GM21423 (cell line): ENCODE results near the gene PARD3B.

Source experiments
- ATAC-seq: cut with Tn5 transposase; IDR thresholded peaks from one replicate; pipeline ENCODE4 v1.9.1; 2021; ENCODE audit warnings: mild to moderate bottlenecking, moderate library complexity; ENCODE audit not compliant: unreplicated experiment

Gene PARD3B

GRCh38 chr2:204923957-204924356, 378.7 kb downstream of the PARD3B start:
- ATAC-seq: no peak

GRCh38 chr2:204931562-204931961, 386.3 kb downstream of the PARD3B start:
- no peak for ATAC-seq

GRCh38 chr2:204933735-204934374, 388.6 kb downstream of the PARD3B start:
- no peak for ATAC-seq

GRCh38 chr2:204944927-204945326, 399.7 kb downstream of the PARD3B start:
- ATAC-seq: no peak

- ATAC-seq: no peak
These were observed 400.1 kb downstream of the PARD3B start for GRCh38 chr2:204945376-204945775.

GRCh38 chr2:204946892-204947291, 401.6 kb downstream of the PARD3B start:
- no peak for ATAC-seq

- no peak for ATAC-seq
These were observed 402.1 kb downstream of the PARD3B start for GRCh38 chr2:204947405-204947804.

GRCh38 chr2:204948024-204948763, 402.9 kb downstream of the PARD3B start:
- ATAC-seq: no peak

- no peak for ATAC-seq
These were observed 403.5 kb downstream of the PARD3B start for GRCh38 chr2:204948822-204949221.

- ATAC-seq: no peak
These were observed 405.5 kb downstream of the PARD3B start for GRCh38 chr2:204950695-204951346.

- ATAC-seq: no peak
These were observed 413.1 kb downstream of the PARD3B start for GRCh38 chr2:204958371-204958770.

GRCh38 chr2:204964414-204964813, 419.1 kb downstream of the PARD3B start:
- no peak for ATAC-seq

- ATAC-seq: no peak
These were observed 421.0 kb downstream of the PARD3B start for GRCh38 chr2:204966245-204966644.

- ATAC-seq: no peak
These were observed 422.1 kb downstream of the PARD3B start for GRCh38 chr2:204967199-204967960.

GRCh38 chr2:204971206-204971907, 426.1 kb downstream of the PARD3B start:
- no peak for ATAC-seq

- no peak for ATAC-seq
These were observed 426.9 kb downstream of the PARD3B start for GRCh38 chr2:204972161-204972560.

- no peak for ATAC-seq
These were observed 427.5 kb downstream of the PARD3B start for GRCh38 chr2:204972606-204973336.

- ATAC-seq: no peak
These were observed 428.3 kb downstream of the PARD3B start for GRCh38 chr2:204973616-204974015.

GRCh38 chr2:204974487-204974886, 429.2 kb downstream of the PARD3B start:
- ATAC-seq: no peak

- ATAC-seq: no peak
These were observed 432.6 kb downstream of the PARD3B start for GRCh38 chr2:204977914-204978313.
